ENCODE results near the gene LRP2BP. TPM values are rescaled to one million over a fixed set of nuclear protein-coding genes. Genes with fewer than 3 reads are reported as not detected.

LRP2BP gene
- total RNA-seq, 4 donors from 2014 or later, result 0.55 to 1.5 (median 1.2) TPM

DNA sequence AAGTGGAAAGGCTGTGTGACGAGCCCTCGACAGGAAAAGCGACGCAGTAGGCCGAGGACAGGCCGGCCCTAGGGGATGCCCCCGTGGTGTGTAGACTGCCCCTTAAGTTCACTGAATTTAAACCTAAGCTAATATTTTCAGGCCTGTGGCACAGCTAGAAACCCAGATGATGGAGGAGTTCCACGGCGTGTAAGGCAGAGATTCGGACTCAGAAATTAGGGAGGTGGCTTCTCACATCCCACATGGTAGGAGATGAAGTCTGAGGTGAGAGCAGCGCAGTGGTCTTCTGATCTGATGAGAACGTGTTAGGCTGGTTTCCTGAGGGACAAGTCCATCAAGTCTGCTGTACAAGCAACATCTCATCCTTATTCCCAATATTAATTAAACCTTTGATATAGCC, 7.8 kb downstream of the LRP2BP start:
- 96% methylated on average over 12 of the region's 12 CpGs for WGBS, 2 donors
- intact Hi-C loops (cut with DNase I; ENCODE audit: low total_unique reads), result no loop called here

DNA sequence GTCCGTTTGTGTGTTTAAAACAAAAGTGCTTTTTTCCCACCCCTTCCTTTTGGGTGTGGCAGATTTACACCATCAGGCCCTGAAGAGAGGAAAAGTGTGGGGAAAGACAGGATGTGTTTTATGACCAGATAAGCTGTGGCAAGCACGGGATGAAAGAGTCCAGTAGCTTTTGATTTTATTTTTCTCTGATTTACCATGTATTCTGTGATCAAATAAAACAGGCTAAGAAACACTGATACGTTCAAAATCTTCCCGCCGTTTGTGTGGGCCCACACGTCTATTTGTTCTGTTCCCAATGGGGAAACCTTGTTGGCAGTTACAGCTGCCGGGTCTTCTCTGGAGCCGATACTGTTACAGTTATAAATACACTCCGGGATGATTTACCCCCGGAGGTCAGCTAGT, 10.8 kb downstream of the LRP2BP start:
- H3K4me3 ChIP-seq (ENCODE audit: low read depth, poor library complexity, severe bottlenecking), result no peak overlapping the region
- intact Hi-C loops (cut with DNase I; ENCODE audit: low total_unique reads), result no loop called here
- no peak for TF ChIP-seq POLR2A (IDR thresholded peaks at IDR 0.05)
- TF ChIP-seq, protein P1, sequence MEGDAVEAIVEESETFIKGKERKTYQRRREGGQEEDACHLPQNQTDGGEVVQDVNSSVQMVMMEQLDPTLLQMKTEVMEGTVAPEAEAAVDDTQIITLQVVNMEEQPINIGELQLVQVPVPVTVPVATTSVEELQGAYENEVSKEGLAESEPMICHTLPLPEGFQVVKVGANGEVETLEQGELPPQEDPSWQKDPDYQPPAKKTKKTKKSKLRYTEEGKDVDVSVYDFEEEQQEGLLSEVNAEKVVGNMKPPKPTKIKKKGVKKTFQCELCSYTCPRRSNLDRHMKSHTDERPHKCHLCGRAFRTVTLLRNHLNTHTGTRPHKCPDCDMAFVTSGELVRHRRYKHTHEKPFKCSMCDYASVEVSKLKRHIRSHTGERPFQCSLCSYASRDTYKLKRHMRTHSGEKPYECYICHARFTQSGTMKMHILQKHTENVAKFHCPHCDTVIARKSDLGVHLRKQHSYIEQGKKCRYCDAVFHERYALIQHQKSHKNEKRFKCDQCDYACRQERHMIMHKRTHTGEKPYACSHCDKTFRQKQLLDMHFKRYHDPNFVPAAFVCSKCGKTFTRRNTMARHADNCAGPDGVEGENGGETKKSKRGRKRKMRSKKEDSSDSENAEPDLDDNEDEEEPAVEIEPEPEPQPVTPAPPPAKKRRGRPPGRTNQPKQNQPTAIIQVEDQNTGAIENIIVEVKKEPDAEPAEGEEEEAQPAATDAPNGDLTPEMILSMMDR (IDR thresholded peaks at IDR 0.05), result no peak
- no peak for DNase-seq (ENCODE audit: low spot score in 2 of 2)
- WGBS, 2 donors, result 18 to 25% methylated on average over 10 of the region's 10 CpGs

More for the DNA sequence above, 7.8 kb downstream of the LRP2BP start:
- TF ChIP-seq POLR2A (IDR thresholded peaks at IDR 0.05), result no peak
- TF ChIP-seq, protein P1 (IDR thresholded peaks at IDR 0.05), result no peak
- H3K4me3 ChIP-seq (ENCODE audit: low read depth, poor library complexity, severe bottlenecking), result no peak overlapping the region
- no peak for DNase-seq (ENCODE audit: low spot score in 2 of 2)

DNA sequence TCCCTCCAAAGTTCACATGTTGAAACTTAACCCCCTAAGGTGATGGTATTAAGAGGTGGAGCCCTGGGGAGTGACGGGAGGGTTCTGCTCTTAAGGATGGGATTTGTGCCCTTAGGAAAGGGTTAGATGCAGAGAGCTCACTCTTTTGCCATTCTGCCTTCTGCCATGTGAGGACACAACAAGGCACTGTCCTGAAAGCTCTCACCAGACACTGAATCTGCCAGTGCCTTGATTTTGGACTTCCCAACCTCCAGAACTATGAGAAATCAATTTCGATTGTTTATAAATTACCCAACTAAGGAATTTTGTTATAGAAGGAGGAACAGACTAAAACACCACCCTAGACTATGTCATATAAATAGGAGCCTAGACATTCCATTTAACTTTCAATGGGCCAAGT, 11.7 kb downstream of the LRP2BP start:
- no peak for DNase-seq (ENCODE audit: low spot score in 2 of 2)
- no peak overlapping the region for H3K4me3 ChIP-seq (ENCODE audit: low read depth, poor library complexity, severe bottlenecking)
- WGBS, 2 donors, result 68 to 72% methylated on average over 2 of the region's 2 CpGs
- TF ChIP-seq, protein P1 (IDR thresholded peaks at IDR 0.05), result no peak
- TF ChIP-seq POLR2A (IDR thresholded peaks at IDR 0.05), result no peak
- intact Hi-C loops (cut with DNase I; ENCODE audit: low total_unique reads), result no loop called here

DNA sequence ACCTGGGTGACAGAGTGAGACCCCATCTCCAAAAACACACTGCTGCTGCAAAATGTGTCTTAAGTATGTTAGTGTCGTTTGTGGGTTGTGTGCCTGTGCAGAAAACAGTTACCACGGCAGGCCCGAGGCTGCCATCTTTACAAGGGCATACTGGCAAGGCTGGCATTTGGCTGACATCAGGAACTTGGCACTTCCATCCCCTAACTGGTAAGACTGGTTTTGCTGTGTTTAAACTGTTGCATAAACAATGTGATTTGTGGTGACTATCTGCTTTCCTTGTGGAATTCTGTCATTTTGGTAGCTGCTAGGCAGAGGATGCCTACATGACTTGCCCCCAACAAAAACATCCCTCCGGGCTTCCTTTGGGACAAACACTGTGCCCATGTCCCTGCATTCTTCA, 12.3 kb downstream of the LRP2BP start:
- H3K4me3 ChIP-seq (ENCODE audit: low read depth, poor library complexity, severe bottlenecking), result no peak overlapping the region
- DNase-seq (ENCODE audit: low spot score in 2 of 2), result peak in 1 of 2 donors; percentile 54
- TF ChIP-seq, protein P1 (IDR thresholded peaks at IDR 0.05), result no peak
- TF ChIP-seq POLR2A (IDR thresholded peaks at IDR 0.05), result no peak
- intact Hi-C loops (cut with DNase I; ENCODE audit: low total_unique reads), result no loop called here
- 41 to 73% methylated on average over 4 of the region's 4 CpGs for WGBS, 2 donors

DNA sequence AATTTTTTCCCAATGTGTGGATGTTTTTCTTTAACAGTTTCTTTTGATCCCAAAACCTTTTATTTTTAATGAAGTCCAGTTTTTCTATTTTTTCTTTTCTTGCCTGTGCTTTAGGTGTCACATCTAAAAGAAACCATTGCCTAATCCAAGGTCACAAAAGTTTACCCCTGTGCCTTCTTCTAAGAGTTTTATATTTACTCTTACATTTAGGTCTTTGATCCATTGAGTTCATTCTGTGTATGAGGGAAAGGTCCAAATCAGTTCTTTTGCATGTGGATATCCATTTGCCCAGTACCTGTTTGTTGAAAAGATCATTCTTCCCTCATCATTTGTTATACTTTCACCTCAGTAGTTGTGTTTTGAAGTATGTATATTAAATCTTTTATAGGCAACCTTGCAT, 13.0 kb downstream of the LRP2BP start:
- intact Hi-C loops (cut with DNase I; ENCODE audit: low total_unique reads), result no loop called here
- no peak overlapping the region for H3K4me3 ChIP-seq (ENCODE audit: low read depth, poor library complexity, severe bottlenecking)
- no peak for DNase-seq (ENCODE audit: low spot score in 2 of 2)
- TF ChIP-seq, protein P1 (IDR thresholded peaks at IDR 0.05), result no peak
- no peak for TF ChIP-seq POLR2A (IDR thresholded peaks at IDR 0.05)

All from lower leg skin (tissue), 4 donors.